ENCODE data around the gene DICER1.
"Not testable (repeated sequence)": the region's sequence is repeated elsewhere in the genome, so short reads cannot be mapped to it uniquely, and the experiment has no call there.

DICER1 gene

DNA sequence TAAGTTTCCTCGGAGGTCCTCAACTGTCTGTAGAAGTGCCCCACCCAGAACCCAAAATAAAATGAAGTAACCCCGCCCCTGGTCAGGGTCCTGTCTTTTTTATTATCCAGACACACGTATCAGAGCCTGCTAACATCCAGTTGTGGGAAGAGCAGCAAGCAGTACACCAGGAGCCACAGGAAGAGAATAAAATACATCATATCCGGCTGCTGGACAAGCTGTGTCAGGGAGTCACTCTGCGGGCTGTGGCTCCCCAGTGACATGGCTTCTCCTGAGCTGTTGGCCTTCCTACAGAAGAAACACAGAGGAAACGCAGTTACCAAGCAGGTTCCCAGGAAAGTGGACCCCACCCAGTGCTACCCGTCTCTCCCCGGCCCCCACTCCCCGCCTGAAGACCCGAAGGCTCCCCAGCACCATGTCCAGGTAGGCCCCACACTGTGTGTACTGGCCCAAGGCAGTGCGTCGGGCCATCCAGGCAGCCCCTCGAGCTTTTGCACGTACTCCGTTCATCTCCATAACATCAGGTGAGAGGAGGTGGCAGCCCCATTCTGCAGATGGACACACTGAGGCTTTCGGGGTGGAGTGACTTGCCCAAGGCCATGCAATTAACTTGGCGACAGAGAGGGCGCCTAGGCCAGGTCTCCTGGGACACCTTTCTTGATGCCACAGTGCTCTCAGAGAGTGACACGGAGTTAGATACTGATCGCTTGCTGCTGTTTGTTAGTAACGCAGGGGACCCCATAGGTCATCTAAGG lies 34.3 kb upstream of the DICER1 start:
- CTCF ChIA-PET: no interaction called here
- Mint-ChIP-seq H3K36me3 (no peaks in the 10 kb centered on the region), H3K9me3 (peaks cover 2% of the 10 kb centered on the region), H3K4me3 (no peak overlapping the region), H3K27me3 (peaks cover 14% of the 10 kb centered on the region), H3K27ac (no peak overlapping the region), H3K4me1 (peaks cover 5% of the 10 kb centered on the region)
- DNase-seq: no peak

GRCh38 chr14:95190857-95191256 lies 33.5 kb upstream of the DICER1 start:
- peaks cover 5% of the 10 kb centered on the region for H3K4me1 Mint-ChIP-seq
- H3K9me3 Mint-ChIP-seq: peaks cover 2% of the 10 kb centered on the region
- CTCF ChIA-PET: no interaction called here
- H3K27me3 Mint-ChIP-seq: peaks cover 21% of the 10 kb centered on the region
- no peak overlapping the region for H3K4me3 Mint-ChIP-seq
- no peak for DNase-seq
- no peaks in the 10 kb centered on the region for H3K36me3 Mint-ChIP-seq
- H3K27ac Mint-ChIP-seq: no peak overlapping the region

DNA sequence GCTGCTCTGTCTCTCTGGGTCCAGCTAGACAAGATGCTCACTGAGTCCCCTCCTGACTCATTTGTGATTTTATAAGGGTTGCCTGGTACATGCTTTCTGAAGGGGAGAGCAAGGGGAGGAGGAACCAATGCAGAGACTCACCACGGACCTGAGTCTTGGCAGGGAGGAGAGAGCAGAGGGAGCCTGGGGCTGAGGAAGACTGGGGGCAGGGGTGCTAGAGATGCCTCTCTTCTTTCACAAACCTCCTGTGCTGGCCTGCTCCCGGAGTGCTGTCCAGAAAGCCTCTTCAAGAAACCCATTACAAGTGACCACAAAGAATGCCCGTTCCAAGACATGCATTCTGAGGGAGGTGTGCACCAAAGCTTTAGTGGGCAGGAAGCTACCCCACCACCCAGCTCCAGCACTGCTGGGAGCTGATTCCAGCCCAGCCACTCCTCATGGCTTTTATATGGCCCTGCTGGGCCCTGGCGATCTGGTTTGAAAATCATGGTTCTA lies 33.1 kb upstream of the DICER1 start:
- no peak overlapping the region for H3K27ac Mint-ChIP-seq
- peaks cover 2% of the 10 kb centered on the region for H3K9me3 Mint-ChIP-seq
- no peaks in the 10 kb centered on the region for H3K36me3 Mint-ChIP-seq
- peaks cover 5% of the 10 kb centered on the region for H3K4me1 Mint-ChIP-seq
- CTCF ChIA-PET: no interaction called here
- peaks cover 26% of the 10 kb centered on the region for H3K27me3 Mint-ChIP-seq
- DNase-seq: no peak
- H3K4me3 Mint-ChIP-seq: no peak overlapping the region

DNA sequence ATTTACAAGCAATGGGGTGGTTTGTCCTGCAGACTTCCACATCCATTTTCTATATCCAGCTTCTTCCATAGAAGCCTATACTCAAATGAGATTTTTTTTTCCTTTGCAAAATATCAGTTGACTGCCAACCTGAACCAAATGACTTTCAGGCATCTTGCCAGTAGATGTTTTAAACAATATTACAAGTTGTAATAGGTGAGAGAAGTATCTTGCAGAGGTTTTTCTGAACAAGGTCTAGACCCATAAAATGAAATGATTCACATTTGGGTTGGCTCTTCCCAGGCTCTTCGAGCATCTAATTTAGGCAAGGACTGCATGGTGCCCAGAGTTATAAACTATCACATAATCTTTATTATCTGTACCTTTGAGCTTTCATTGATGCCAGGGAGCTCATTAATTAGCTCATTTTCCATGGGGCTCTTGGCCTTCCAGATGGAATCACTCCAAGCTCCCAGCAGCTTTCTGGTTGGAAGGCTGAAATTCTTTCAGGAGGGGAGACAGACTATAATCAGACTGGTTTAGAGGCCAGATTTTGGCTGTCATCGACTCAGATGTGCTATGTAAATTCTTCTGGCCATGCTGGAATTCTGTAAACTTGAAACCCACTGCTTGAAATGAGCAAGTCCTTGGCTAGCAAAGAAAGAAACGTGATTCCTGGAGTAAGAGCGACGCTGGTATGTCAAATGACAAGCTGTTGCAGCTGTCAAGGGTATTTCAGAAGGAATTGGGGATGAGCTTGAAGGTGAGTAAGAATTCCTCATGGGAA lies 32.2 kb upstream of the DICER1 start:
- DNase-seq: no peak
- H3K27ac Mint-ChIP-seq: no peak overlapping the region
- H3K36me3 Mint-ChIP-seq: no peaks in the 10 kb centered on the region
- CTCF ChIA-PET: no interaction called here
- H3K4me3 Mint-ChIP-seq: no peak overlapping the region
- H3K4me1 Mint-ChIP-seq: peaks cover 5% of the 10 kb centered on the region
- peaks cover 2% of the 10 kb centered on the region for H3K9me3 Mint-ChIP-seq
- peaks cover 34% of the 10 kb centered on the region for H3K27me3 Mint-ChIP-seq

DNA sequence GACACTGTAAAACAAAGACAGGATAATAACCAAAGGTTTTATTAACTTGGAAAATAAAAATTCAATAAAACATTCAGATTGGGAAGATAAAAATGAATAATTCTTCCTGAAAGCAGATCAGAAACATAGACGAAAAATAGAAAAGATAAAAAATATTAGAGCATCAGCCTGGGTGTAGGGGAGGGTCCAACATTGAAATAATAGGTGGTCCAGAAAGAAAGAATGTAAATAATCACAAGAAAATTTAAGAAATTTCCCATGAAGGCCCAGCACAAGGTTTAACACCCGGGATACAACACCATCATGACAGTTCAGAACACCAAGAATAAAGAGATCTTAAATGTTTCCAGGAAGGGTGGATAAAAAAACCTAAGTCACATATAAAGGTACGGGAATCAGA lies 31.1 kb upstream of the DICER1 start:
- no peaks in the 10 kb centered on the region for H3K36me3 Mint-ChIP-seq
- H3K27me3 Mint-ChIP-seq: peaks cover 36% of the 10 kb centered on the region
- DNase-seq: no peak
- CTCF ChIA-PET: no interaction called here
- H3K4me1 Mint-ChIP-seq: peaks cover 5% of the 10 kb centered on the region
- no peak overlapping the region for H3K27ac Mint-ChIP-seq
- peaks cover 2% of the 10 kb centered on the region for H3K9me3 Mint-ChIP-seq
- H3K4me3 Mint-ChIP-seq: no peak overlapping the region

DNA sequence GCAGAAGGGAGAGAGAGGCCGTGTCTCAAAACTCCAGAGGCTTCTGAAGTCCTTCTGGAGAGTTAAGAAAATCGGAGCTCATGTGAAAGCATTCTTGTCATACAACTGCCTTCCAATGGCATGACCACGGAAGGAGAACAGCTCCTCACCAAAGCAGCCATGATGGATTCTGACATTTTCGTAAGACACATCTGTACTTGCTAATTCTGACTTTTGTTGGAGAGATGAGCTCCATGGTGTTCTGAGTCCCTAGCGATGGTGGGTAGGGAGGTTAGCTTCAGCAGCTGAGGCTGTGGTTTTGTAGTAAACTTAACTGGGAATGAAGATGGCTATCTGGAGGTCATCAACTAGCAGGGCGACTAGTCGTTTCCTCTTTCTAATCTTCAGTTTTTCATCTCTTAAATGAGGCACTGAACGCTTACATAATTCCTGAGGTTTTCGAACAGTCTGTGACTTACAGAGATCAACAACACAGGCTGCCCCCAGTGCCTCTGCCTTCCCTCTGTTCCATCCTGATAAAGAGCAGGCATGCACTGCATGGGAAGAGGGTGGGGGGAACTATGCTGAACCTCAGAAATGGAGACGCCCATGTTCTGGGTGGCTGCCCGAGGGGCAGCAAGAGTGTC lies 28.6 kb upstream of the DICER1 start:
- no peak for DNase-seq
- Mint-ChIP-seq H3K36me3 (no peaks in the 10 kb centered on the region), H3K4me3 (no peak overlapping the region), H3K27ac (no peak overlapping the region), H3K9me3 (peaks cover 2% of the 10 kb centered on the region), H3K4me1 (no peaks in the 10 kb centered on the region), H3K27me3 (peaks cover 36% of the 10 kb centered on the region)
- CTCF ChIA-PET: interaction anchor here (0.9 kb wide), 1 partner anchor 15 kb away, joined by 4 read pairs; no protein-coding TSS in a partner anchor

- Mint-ChIP-seq H3K4me3 (no peak overlapping the region), H3K9me3 (peaks cover 2% of the 10 kb centered on the region), H3K4me1 (no peaks in the 10 kb centered on the region), H3K27ac (no peak overlapping the region), H3K36me3 (no peaks in the 10 kb centered on the region), H3K27me3 (peaks cover 36% of the 10 kb centered on the region)
- CTCF ChIA-PET: interaction anchor here (0.9 kb wide), 1 partner anchor 14 kb away, joined by 4 read pairs; no protein-coding TSS in a partner anchor
- no peak for DNase-seq
Measured at GRCh38 chr14:95185033-95185766, 27.9 kb upstream of the DICER1 start.

- Mint-ChIP-seq H3K27me3 (peaks cover 36% of the 10 kb centered on the region), H3K4me3 (no peak overlapping the region), H3K36me3 (no peaks in the 10 kb centered on the region), H3K4me1 (no peaks in the 10 kb centered on the region), H3K9me3 (peaks cover 2% of the 10 kb centered on the region), H3K27ac (no peak overlapping the region)
- CTCF ChIA-PET: interaction anchor here (1.5 kb wide), 1 partner anchor 11 kb away, joined by 5 read pairs; no protein-coding TSS in a partner anchor
- no peak for DNase-seq
Measured at GRCh38 chr14:95184413-95184790, 27.1 kb upstream of the DICER1 start.

- Mint-ChIP-seq H3K36me3 (no peaks in the 10 kb centered on the region), H3K27me3 (peaks cover 36% of the 10 kb centered on the region), H3K27ac (no peak overlapping the region), H3K4me3 (no peak overlapping the region), H3K9me3 (peaks cover 2% of the 10 kb centered on the region), H3K4me1 (no peaks in the 10 kb centered on the region)
- CTCF ChIA-PET: interaction anchor here (1.5 kb wide), 1 partner anchor 12 kb away, joined by 5 read pairs; no protein-coding TSS in a partner anchor
- DNase-seq: no peak
Measured at GRCh38 chr14:95183532-95184412, 26.4 kb upstream of the DICER1 start.

GRCh38 chr14:95183082-95183481 lies 25.8 kb upstream of the DICER1 start:
- no peak overlapping the region for H3K27ac Mint-ChIP-seq
- H3K4me1 Mint-ChIP-seq: no peaks in the 10 kb centered on the region
- peaks cover 1% of the 10 kb centered on the region for H3K9me3 Mint-ChIP-seq
- no peak for DNase-seq
- H3K4me3 Mint-ChIP-seq: no peak overlapping the region
- CTCF ChIA-PET: interaction anchor here (1.5 kb wide), 1 partner anchor 12 kb away, joined by 5 read pairs; no protein-coding TSS in a partner anchor
- H3K36me3 Mint-ChIP-seq: no peaks in the 10 kb centered on the region
- peaks cover 39% of the 10 kb centered on the region for H3K27me3 Mint-ChIP-seq

GRCh38 chr14:95182379-95182778 lies 25.1 kb upstream of the DICER1 start:
- no peaks in the 10 kb centered on the region for H3K9me3 Mint-ChIP-seq
- CTCF ChIA-PET: no interaction called here
- H3K27ac Mint-ChIP-seq: no peak overlapping the region
- no peaks in the 10 kb centered on the region for H3K36me3 Mint-ChIP-seq
- no peak overlapping the region for H3K4me3 Mint-ChIP-seq
- H3K27me3 Mint-ChIP-seq: peaks cover 31% of the 10 kb centered on the region
- H3K4me1 Mint-ChIP-seq: no peaks in the 10 kb centered on the region
- DNase-seq: no peak

- Mint-ChIP-seq H3K36me3 (no peaks in the 10 kb centered on the region), H3K4me1 (no peaks in the 10 kb centered on the region), H3K9me3 (no peaks in the 10 kb centered on the region), H3K27ac (no peak overlapping the region), H3K27me3 (peaks cover 21% of the 10 kb centered on the region), H3K4me3 (no peak overlapping the region)
- no peak for DNase-seq
- CTCF ChIA-PET: no interaction called here
Measured at GRCh38 chr14:95180966-95181741, 23.8 kb upstream of the DICER1 start.

DNA sequence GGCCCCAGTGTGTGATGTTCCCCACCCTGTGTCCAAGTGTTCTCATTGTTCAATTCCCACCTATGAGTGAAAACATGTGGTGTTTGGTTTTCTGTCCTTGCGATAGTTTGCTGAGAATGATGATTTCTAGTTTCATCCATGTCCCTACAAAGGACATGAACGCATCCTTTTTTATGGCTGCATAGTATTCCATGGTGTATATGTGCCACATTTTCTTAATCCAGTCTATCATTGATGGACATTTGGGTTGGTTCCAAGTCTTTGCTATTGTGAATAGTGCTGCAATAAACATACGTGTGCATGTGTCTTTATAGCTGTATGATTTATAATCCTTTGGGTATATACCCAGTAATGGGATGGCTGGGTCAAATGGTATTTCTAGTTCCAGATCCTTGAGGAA lies 18.3 kb upstream of the DICER1 start:
- H3K9me3 Mint-ChIP-seq, CTCF ChIA-PET, H3K27ac Mint-ChIP-seq, H3K4me3 Mint-ChIP-seq, H3K36me3 Mint-ChIP-seq, H3K27me3 Mint-ChIP-seq, H3K4me1 Mint-ChIP-seq, DNase-seq: not testable (repeated sequence)

Data from activated naive CD4-positive, alpha-beta T cell treated with anti-CD3 and anti-CD28 coated beads, Interleukin-2, amount 10 ng/mL, durations not matched to agents 7 days and 5 days (primary cell).